Mammary epithelial cell (primary cell): ENCODE data around the gene TIAM2.

Experiments used
- EZH2 ChIP-seq: IDR thresholded peaks from 2 replicates; pipeline ENCODE4 v1.6.1; 2012; ENCODE audit warnings: low read length, inconsistent platforms, borderline replicate concordance
- TF ChIP-seq, protein P1 (sequence below), 2 donors: IDR thresholded peaks in 1 of 2; conservative IDR thresholded peaks in 1 of 2; 2 replicates each; pipeline ENCODE4 v1.5.1; 2011 to 2012; ENCODE audit warnings: inconsistent platforms in 2 of 2, low read length in 2 of 2, mild to moderate bottlenecking in 2 of 2, control low read depth in 1 of 2, low read depth in 1 of 2; ENCODE audit not compliant: insufficient read depth in 1 of 2; ENCODE audit errors: extremely low read depth in 1 of 2

DNA sequence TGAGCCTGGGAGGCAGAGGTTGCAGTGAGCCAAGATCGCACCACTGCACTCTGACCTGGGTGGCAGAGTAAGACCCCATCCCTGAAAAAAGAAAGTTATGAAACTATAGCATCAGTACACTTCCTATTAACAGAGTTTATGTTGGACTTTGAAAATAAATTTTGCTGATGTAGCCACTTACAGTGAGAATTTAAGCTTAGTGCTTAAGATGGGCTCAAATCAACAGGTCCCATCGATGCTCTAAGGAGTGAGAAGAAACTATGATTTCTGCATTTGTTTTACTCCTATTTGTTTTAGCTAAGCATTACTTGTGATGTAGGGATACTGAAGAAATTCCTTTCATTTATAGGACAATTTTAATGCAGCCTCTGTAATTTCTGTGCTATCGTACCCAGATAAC lies 175.4 kb downstream of the TIAM2 start:
- TF ChIP-seq, protein P1, sequence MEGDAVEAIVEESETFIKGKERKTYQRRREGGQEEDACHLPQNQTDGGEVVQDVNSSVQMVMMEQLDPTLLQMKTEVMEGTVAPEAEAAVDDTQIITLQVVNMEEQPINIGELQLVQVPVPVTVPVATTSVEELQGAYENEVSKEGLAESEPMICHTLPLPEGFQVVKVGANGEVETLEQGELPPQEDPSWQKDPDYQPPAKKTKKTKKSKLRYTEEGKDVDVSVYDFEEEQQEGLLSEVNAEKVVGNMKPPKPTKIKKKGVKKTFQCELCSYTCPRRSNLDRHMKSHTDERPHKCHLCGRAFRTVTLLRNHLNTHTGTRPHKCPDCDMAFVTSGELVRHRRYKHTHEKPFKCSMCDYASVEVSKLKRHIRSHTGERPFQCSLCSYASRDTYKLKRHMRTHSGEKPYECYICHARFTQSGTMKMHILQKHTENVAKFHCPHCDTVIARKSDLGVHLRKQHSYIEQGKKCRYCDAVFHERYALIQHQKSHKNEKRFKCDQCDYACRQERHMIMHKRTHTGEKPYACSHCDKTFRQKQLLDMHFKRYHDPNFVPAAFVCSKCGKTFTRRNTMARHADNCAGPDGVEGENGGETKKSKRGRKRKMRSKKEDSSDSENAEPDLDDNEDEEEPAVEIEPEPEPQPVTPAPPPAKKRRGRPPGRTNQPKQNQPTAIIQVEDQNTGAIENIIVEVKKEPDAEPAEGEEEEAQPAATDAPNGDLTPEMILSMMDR (conservative IDR thresholded peaks at IDR 0.05 in 1 of 2, IDR thresholded peaks at IDR 0.05 in 1 of 2; ENCODE audit: extremely low read depth in 1 of 2, insufficient read depth in 1 of 2, low read depth in 1 of 2, low read length in 2 of 2) = no peak
- no peak for TF ChIP-seq EZH2
